ENCODE data around the gene PAOX. TPM values are rescaled to one million over a fixed set of nuclear protein-coding genes. Genes with fewer than 3 reads are reported as not detected.
"Not testable (repeated sequence)": the region's sequence is repeated elsewhere in the genome, so short reads cannot be mapped to it uniquely, and the experiment has no call there.

The PAOX gene
- total and polyA plus RNA-seq, 3 donors from 2014 or later, result 24.8 to 91.5 (median 49.5) TPM

GRCh38 chr10:133370030-133370786 is 8.9 kb upstream of the PAOX start:
- no peaks in the 10 kb centered on the region for H3K27me3 ChIP-seq
- no peak overlapping the region for H3K4me3 ChIP-seq
- H3K36me3 ChIP-seq (ENCODE audit: low read depth, missing control alignments), result no peaks in the 10 kb centered on the region
- no peak for DNase-seq
- no peak for TF ChIP-seq POLR2A (IDR thresholded peaks at IDR 0.05)
- no peak for TF ChIP-seq CTCF (IDR thresholded peaks at IDR 0.05)
- intact Hi-C loops (cut with DNase I; ENCODE audit: low total_unique reads), result no loop called here
- peaks cover 12% of the 10 kb centered on the region for H3K4me1 ChIP-seq
- no peaks in the 10 kb centered on the region for H3K9me3 ChIP-seq
- WGBS, 2 donors, result 85 to 89% methylated on average over 19 to 24 of the region's 24 CpGs
- H3K27ac ChIP-seq, result no peak overlapping the region

GRCh38 chr10:133372507-133372906 is 6.6 kb upstream of the PAOX start:
- intact Hi-C loops (cut with DNase I; ENCODE audit: low total_unique reads), result no loop called here
- H3K36me3 ChIP-seq (ENCODE audit: low read depth, missing control alignments), result no peaks in the 10 kb centered on the region
- 27 to 43% methylated on average over 10 to 20 of the region's 20 CpGs for WGBS, 2 donors
- no peak overlapping the region for H3K27ac ChIP-seq
- no peaks in the 10 kb centered on the region for H3K27me3 ChIP-seq
- peak overlapping the region in 1 of 2 donors; percentile 73 for H3K4me3 ChIP-seq
- TF ChIP-seq POLR2A (IDR thresholded peaks at IDR 0.05), result no peak
- no peak for TF ChIP-seq CTCF (IDR thresholded peaks at IDR 0.05)
- H3K4me1 ChIP-seq, result peaks cover 12% of the 10 kb centered on the region
- DNase-seq, result no peak
- no peaks in the 10 kb centered on the region for H3K9me3 ChIP-seq

- peak within 1 kb of the TSS; percentile 73 to 81 for H3K4me3 ChIP-seq
- intact Hi-C loops (cut with DNase I; ENCODE audit: low total_unique reads), result no loop called here
- peak within 1 kb of the TSS in 1 of 2 donors; percentile 89 for H3K27ac ChIP-seq
- H3K36me3 ChIP-seq (ENCODE audit: low read depth, missing control alignments), result no peaks in the 10 kb centered on the region
- no peaks in the 10 kb centered on the region for H3K9me3 ChIP-seq
- no peaks in the 10 kb centered on the region for H3K27me3 ChIP-seq
- WGBS, 2 donors, result 1% methylated on average over 27 to 76 of the region's 89 CpGs
- TF ChIP-seq CTCF (IDR thresholded peaks at IDR 0.05) (no peak), POLR2A (IDR thresholded peaks at IDR 0.05) (peak; percentile 9)
- peak; percentile 96 for DNase-seq
- H3K4me1 ChIP-seq, result peaks cover 12% of the 10 kb centered on the region
Observed at GRCh38 chr10:133373174-133374090, 5.6 kb upstream of the PAOX start, which contains the start of gene ECHS1. ECHS1 (minus strand) TSS chr10:133373354; CDS start chr10:133373333, 21 bp downstream.

GRCh38 chr10:133375357-133376115 is 3.5 kb upstream of the PAOX start:
- TF ChIP-seq POLR2A (IDR thresholded peaks at IDR 0.05) (no peak), CTCF (IDR thresholded peaks at IDR 0.05) (no peak)
- H3K27me3 ChIP-seq, result no peaks in the 10 kb centered on the region
- DNase-seq, result no peak
- no peaks in the 10 kb centered on the region for H3K9me3 ChIP-seq
- 78 to 81% methylated on average over 12 of the region's 12 CpGs for WGBS, 2 donors
- no peak overlapping the region for H3K27ac ChIP-seq
- no peaks in the 10 kb centered on the region for H3K36me3 ChIP-seq (ENCODE audit: low read depth, missing control alignments)
- intact Hi-C loops (cut with DNase I; ENCODE audit: low total_unique reads), result no loop called here
- no peak overlapping the region for H3K4me3 ChIP-seq
- H3K4me1 ChIP-seq, result peaks cover 16% of the 10 kb centered on the region

- WGBS, 2 donors, result 89 to 96% methylated on average over 5 of the region's 5 CpGs
- peaks cover 16% of the 10 kb centered on the region for H3K4me1 ChIP-seq
Observed at GRCh38 chr10:133376183-133376582, 2.9 kb upstream of the PAOX start.

More at GRCh38 chr10:133376183-133376582, 2.9 kb upstream of the PAOX start:
- intact Hi-C loops (cut with DNase I; ENCODE audit: low total_unique reads); H3K4me3 ChIP-seq; H3K27me3 ChIP-seq; H3K27ac ChIP-seq; H3K36me3 ChIP-seq (ENCODE audit: low read depth, missing control alignments); H3K9me3 ChIP-seq; DNase-seq: not testable (repeated sequence)

Data from testis (tissue), 3 donors.